Psoas muscle (tissue), 8 donors: ENCODE results near the gene LGALS8. TPM values are rescaled to one million over a fixed set of nuclear protein-coding genes. Genes with fewer than 3 reads are reported as not detected.

Source experiments
- ATAC-seq, 4 donors: fragments of 200-7000 bp; cut with Tn5 transposase; one replicate each; pipeline ENCODE4 v1.9.1; 2020; ENCODE audit warnings: moderate library complexity in 3 of 4, mild to moderate bottlenecking in 2 of 4
- DNase-seq, 2 donors: peaks; one replicate each; pipeline ENCODE4 v3.0.0-alpha.2; 2020
- H3K27ac ChIP-seq: fragments of 200-600 bp; one replicate; pipeline ENCODE4 v1.8.0; 2022
- H3K27me3 ChIP-seq, 3 donors: fragments of 200-600 bp in 1 of 3; one replicate each; pipeline versions ENCODE4 v1.6.1 to v1.8.0; 2013 to 2022; ENCODE audit warnings: low read length in 2 of 3, mild to moderate bottlenecking in 2 of 3, moderate library complexity in 1 of 3; ENCODE audit not compliant: insufficient read depth in 3 of 3
- H3K36me3 ChIP-seq, 2 donors: fragments of 200-600 bp in 1 of 2; one replicate each; pipeline versions ENCODE4 v1.6.1 to v1.8.0; 2013 to 2022; ENCODE audit warnings: low read depth in 1 of 2, mild to moderate bottlenecking in 1 of 2, moderate library complexity in 1 of 2; ENCODE audit not compliant: insufficient read depth in 1 of 2
- H3K4me1 ChIP-seq: fragments of 200-600 bp; one replicate; pipeline ENCODE4 v1.8.0; 2022
- H3K4me3 ChIP-seq: fragments of 200-600 bp; one replicate; pipeline ENCODE4 v1.8.0; 2022; ENCODE audit warnings: mild to moderate bottlenecking
- H3K9me3 ChIP-seq: fragments of 200-600 bp; one replicate; pipeline ENCODE4 v1.8.0; 2022
- WGBS, 3 donors: extraction: QIAGEN DNeasy Blood & Tissue Kit; methylation state at CpG; one replicate each; pipeline versions ENCODE4 v1.1.6 to v1.1.7; 2013; 5-methylcytosine and 5-hydroxymethylcytosine counted together
- intact Hi-C, 2 donors: fragments of 100-400 bp; cut with DNase I; formaldehyde crosslinking; loops; one replicate each; pipeline versions ENCODE4 v1.11.0 to v1.14.2; 2022
- polyA plus RNA-seq, 3 donors: library from polyadenylated mRNA; stranded (reverse); fragments of 200-250 nt; gene quantifications; one replicate each; pipeline ENCODE4 v1.2.3, GENCODE V29; 2013
- total RNA-seq, 4 donors: library from RNA; stranded (reverse); fragmentation: NEBNext Ultra II Directional in 2 of 4; extraction: Animal tissue kit (Norgen Biotek cat#: 25700) in 2 of 4; gene quantifications; one replicate each; pipeline versions ENCODE4 v1.2.1 to v1.2.4, GENCODE V29; 2021 to 2023
- TF ChIP-seq, protein P1 (sequence below): fragments of 200-600 bp; IDR thresholded peaks from one replicate; pipeline ENCODE4 v1.8.0; 2022; ENCODE audit warnings: antibody characterized with exemption
- donor health status: healthy with polysubstance abuse.
- donor health status: DM: no; HTN: no; CAD: no; lungs with moderate emphysema.
- donor health status: Bipolar disorder and iron deficiency.
- donor health status: healthy.
- donor health status: DM: yes; HTN: yes; CAD: no.
- donor health status: DM: no; HTN: no; CAD: no.
- donor health status: DM: no; HTN: no; CAD: no.
- donor health status: DM: yes; HTN: yes; CAD: no.

Gene LGALS8
- total and polyA plus RNA-seq, 7 donors, result 10.1 to 17.8 (median 12.8) TPM

DNA sequence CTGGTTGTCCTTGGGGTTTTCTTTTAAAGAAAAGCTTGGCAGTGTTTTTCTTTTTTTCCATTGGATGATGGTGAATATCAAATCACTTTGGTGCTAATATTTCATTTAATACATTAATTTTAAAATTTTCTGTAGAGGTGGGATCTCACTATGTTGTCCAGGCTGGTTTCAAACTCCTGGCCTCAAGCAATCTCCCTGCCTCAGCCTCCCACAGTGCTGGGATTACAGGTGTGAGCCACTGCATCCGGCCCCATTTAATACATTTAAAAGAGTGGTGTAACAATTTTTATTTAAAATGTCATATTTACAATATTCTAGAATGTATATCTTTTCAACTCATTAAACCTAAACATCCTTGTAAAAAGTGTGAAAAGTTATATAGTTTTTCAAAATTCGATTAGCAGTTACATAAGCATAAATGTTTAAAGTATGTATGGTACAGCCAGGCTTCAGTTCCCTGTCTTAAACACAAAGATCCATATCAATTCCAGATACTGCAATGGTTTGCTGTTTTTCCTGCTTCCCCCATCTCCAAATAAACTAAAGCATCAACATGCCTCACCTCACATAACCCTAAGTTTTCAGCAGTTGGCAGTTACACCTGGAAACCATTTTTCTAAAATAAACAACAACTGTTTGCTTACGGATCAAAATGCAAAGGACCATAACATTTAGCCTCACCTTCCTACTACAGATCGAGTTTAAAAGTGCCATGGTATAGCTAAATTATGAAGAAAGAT, 8.9 kb upstream of the LGALS8 start:
- DNase-seq, result no peak
- TF ChIP-seq, protein P1, sequence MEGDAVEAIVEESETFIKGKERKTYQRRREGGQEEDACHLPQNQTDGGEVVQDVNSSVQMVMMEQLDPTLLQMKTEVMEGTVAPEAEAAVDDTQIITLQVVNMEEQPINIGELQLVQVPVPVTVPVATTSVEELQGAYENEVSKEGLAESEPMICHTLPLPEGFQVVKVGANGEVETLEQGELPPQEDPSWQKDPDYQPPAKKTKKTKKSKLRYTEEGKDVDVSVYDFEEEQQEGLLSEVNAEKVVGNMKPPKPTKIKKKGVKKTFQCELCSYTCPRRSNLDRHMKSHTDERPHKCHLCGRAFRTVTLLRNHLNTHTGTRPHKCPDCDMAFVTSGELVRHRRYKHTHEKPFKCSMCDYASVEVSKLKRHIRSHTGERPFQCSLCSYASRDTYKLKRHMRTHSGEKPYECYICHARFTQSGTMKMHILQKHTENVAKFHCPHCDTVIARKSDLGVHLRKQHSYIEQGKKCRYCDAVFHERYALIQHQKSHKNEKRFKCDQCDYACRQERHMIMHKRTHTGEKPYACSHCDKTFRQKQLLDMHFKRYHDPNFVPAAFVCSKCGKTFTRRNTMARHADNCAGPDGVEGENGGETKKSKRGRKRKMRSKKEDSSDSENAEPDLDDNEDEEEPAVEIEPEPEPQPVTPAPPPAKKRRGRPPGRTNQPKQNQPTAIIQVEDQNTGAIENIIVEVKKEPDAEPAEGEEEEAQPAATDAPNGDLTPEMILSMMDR, result no peak

DNA sequence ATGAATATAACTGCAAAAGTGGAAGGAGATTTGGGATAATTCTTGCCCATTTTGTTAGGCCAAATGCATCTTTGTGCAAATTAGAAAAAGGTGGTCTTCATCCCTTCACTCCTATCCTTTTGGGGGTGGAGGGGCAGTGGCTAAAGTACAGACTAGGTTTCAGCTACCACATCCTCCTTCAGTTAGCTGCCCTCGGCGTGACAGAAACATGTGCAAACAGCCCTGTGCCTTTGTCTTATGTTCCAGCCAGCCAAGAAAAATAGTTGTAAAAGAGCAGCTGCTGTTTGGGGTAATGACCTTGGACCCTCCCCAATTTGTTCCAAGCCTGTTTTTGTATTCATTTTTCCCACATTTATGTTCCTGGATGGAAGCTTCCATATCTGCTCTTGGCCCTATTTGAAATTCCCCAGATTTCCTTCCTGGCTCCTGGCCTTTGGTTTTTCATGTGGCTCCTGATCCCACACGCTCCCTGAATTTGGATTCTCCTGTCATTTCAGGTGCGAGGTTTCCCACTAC, 8.3 kb upstream of the LGALS8 start:
- Histone ChIP-seq H3K36me3 (no peaks in the 10 kb centered on the region), H3K9me3 (no peaks in the 10 kb centered on the region), H3K4me1 (no peaks in the 10 kb centered on the region), H3K4me3 (no peak overlapping the region), H3K27me3 (no peaks in the 10 kb centered on the region), H3K27ac (no peak overlapping the region)
- TF ChIP-seq, protein P1, result no peak
- WGBS, 3 donors, result 46 to 52% (median 52%) methylated on average over 4 of the region's 4 CpGs
- intact Hi-C loops, result no loop called here
- no peak for ATAC-seq
- DNase-seq, result no peak

More for the DNA sequence above, 8.9 kb upstream of the LGALS8 start:
- Histone ChIP-seq H3K36me3 (no peaks in the 10 kb centered on the region), H3K9me3 (no peaks in the 10 kb centered on the region), H3K4me1 (no peaks in the 10 kb centered on the region), H3K27me3 (no peaks in the 10 kb centered on the region), H3K27ac (no peak overlapping the region), H3K4me3 (no peak overlapping the region)
- WGBS, 3 donors, result 63 to 73% (median 70%) methylated on average over 4 of the region's 4 CpGs
- intact Hi-C loops, result no loop called here
- ATAC-seq, result no peak

DNA sequence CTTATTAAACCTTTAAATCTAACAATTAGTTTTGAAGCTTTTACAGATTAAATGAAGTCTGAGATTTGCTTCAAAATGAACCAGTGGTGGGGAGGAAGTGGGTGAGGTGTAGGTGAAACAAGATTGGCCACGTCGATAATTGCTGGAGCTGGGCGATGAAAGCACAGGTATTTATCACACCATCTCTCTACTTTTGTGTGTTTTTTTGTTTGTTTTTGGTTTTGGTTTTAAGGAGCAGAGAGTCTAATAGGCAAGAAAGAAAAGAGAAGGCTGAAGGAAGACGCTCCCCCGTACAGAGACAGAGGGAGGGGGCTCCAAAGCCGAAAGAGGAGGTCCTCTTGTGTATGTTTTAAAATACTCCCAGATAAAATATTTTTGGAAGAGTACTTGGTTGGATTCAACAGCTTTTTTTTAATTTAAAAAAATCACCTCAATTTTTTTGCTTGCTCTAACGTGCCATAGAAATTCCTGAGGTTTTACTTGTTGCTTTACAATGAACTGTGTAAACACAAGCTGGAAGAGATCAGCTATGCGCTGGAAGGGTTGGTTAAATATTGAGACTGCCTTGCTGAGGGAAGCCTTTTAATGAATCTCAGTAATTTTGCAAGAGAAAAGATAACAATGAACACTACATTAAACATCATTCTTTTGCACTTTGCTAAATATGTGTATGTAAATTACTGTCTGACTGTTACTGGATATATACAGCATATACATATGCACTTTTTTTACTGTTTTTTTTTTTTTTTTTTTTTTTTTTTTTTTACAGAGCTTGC, 6.7 kb upstream of the LGALS8 start:
- WGBS, 3 donors, result 56 to 62% (median 60%) methylated on average over 8 of the region's 8 CpGs
- H3K9me3 ChIP-seq, result no peaks in the 10 kb centered on the region
- ATAC-seq, result no peak
- no peaks in the 10 kb centered on the region for H3K4me1 ChIP-seq
- H3K36me3 ChIP-seq, result no peaks in the 10 kb centered on the region
- no peak overlapping the region for H3K27ac ChIP-seq
- no peak overlapping the region for H3K4me3 ChIP-seq
- intact Hi-C loops, result no loop called here
- TF ChIP-seq, protein P1, result no peak
- no peak for DNase-seq
- no peaks in the 10 kb centered on the region for H3K27me3 ChIP-seq

DNA sequence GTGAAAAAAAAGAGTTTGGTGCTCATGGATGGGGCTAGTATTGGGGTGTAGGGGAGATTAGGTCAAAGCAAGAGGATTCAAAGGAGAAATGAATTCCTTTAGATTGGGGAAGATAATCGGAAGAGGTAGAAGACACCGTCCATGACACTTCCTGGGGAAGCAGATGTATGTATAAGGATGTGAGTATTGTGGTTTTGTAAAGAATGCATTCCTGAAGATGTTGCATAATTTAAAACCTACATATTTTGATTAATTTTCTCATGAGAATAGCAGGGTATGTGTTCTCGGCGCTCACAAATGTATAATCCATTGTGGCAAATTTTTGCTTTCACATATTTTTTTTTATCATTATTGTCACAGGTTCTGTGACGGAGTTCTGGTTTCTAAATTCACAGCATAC, 5.5 kb upstream of the LGALS8 start:
- H3K27ac ChIP-seq, result no peak overlapping the region
- no peaks in the 10 kb centered on the region for H3K27me3 ChIP-seq
- no peaks in the 10 kb centered on the region for H3K36me3 ChIP-seq
- TF ChIP-seq, protein P1, result no peak
- DNase-seq, result no peak
- H3K9me3 ChIP-seq, result no peaks in the 10 kb centered on the region
- no peaks in the 10 kb centered on the region for H3K4me1 ChIP-seq
- no peak overlapping the region for H3K4me3 ChIP-seq
- WGBS, 3 donors, result 74 to 84% (median 83%) methylated on average over 5 of the region's 5 CpGs
- intact Hi-C loops, result no loop called here
- ATAC-seq, result no peak
